GM21367 (cell line): Measurements from ENCODE around the gene TBCE.

Experiments used
- ATAC-seq: cut with Tn5 transposase; IDR thresholded peaks from one replicate; pipeline ENCODE4 v1.9.1; 2021; ENCODE audit not compliant: unreplicated experiment

The TBCE gene

GRCh38 chr1:235409042-235409820, 42.0 kb downstream of the TBCE start:
- ATAC-seq = no peak

GRCh38 chr1:235410467-235410866, 43.2 kb downstream of the TBCE start:
- ATAC-seq = no peak

GRCh38 chr1:235411489-235412486, 44.6 kb downstream of the TBCE start:
- no peak for ATAC-seq

DNA sequence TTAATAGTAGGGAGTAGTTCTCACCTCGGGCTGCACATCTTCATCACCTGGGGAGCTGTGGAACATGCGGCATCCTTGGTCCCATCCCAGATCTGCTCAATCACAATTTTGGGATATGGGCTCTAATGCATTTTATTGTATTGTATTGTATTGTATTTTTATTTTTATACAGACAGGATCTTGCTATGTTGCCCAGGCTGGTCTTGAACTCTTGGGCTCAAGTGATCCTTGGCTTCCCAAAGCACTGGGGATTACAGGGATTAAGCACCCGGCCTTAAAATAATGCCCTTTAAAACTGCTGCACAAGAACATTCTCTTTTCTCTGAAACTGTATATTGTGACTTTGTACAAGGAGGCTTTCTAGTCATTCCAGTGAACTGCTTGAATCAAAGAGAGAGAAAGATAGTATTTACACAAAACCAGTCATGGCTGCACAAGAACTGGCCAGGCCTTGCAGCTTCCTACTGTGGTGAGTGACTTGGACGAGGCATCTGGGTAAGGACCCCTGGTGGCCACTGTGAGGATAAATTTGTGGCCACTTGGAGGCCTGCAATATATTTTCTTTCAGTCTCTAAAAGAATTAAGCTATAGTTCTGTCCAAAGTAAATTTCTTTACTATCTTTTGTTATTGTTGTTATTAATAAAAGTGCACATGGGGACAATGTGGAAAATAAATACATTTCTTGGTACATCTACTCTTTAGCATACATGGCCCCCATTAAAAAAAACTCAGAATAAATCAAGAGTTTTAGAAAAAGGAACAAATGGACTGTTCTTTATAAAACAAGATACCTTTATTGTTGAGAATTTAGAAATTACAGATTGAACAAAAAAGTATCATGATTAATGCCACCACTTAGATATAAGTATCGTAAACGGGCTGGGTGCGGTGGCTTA, 48.0 kb downstream of the TBCE start:
- ATAC-seq = peak; percentile 60

DNA sequence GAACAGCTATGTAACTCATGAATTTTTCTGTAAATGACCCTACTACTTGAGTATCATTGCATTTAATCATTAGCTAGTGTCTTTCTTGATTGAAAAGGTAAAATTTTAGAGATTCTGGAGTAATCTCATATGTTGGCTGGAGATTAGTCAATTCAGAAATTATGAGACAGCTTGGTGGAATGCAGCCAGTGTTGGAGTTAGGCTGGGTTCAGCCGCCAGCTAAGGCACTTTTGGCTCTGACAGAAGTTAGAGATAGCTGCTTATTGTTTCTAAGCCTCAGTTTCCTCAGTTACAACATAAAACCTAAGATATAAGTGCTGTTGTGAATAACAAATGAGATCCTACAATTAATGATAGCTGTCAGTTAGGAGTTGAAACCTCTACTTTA, 49.4 kb downstream of the TBCE start:
- ATAC-seq = no peak

- ATAC-seq = no peak
Measured at GRCh38 chr1:235417086-235417697, 50.0 kb downstream of the TBCE start.

DNA sequence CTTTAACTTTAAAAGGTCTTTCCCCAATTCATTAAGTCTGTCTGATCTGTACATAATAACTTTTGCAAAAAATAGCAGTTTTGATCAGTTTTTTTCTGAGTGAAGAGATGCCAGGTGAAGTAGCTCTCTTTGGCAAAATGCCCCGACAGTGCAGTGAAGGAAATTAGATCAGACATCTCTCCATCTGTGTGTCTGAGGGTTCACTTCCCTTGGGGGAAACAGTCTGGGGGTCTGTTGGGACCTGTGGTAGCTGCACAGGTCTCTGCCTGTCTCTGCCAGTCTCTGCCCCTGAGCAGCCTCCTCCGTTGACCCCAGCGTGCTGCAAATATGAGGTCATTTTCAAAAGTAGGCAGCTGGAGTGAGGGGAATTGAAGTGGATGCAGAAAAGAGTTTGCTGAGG, 54.5 kb downstream of the TBCE start:
- no peak for ATAC-seq

DNA sequence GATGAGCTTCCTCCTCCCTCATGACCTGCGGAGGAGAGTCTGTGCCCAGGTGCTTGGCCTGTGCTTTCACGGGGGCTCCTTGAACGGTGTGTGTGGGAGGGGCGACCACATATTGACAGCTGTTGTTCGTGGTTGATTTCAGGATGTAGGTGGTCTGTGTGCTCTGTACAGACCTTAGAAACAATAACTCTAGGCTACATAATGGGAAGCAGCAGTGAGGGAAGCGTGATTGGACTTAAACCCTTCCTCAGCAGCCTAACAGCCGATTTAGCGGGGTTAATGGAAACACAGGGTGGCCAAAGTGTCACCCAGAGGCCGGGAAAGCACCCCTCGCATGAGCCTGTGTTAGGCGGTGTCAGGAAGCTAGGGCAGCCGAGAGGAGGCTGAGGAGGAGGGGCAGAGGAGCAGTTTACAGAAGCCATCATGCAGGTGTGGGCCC, 56.0 kb downstream of the TBCE start:
- no peak for ATAC-seq

GRCh38 chr1:235424092-235424491, 56.9 kb downstream of the TBCE start:
- ATAC-seq = no peak

DNA sequence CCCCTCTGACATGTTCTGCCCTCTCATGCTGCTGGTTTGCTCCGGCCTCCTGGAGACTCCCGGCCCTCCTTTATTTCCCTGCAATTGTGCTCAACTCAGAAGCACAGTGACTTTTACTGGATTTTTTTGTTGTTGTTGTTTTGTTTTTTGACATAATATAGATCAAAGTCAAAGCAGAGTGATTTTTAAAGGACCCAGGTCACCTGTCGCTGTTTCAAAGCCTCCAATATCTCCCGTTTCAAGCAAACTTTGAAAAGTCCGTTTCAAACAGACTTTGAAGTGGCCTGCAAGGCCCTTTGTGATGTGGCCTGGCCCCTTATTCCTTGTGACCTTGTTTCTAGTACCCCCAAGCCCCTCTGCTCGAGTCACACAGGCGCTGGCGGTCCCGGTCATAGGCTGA, 58.1 kb downstream of the TBCE start:
- ATAC-seq = no peak

- no peak for ATAC-seq
Measured at GRCh38 chr1:235426143-235426542, 58.9 kb downstream of the TBCE start.

GRCh38 chr1:235426680-235427079, 59.5 kb downstream of the TBCE start:
- no peak for ATAC-seq

GRCh38 chr1:235427447-235427846, 60.2 kb downstream of the TBCE start:
- no peak for ATAC-seq

- no peak for ATAC-seq
Measured at GRCh38 chr1:235429143-235429542, 61.9 kb downstream of the TBCE start.

- ATAC-seq = no peak
Measured at GRCh38 chr1:235430991-235431390, 63.8 kb downstream of the TBCE start.

- ATAC-seq = no peak
Measured at GRCh38 chr1:235434001-235434400, 66.8 kb downstream of the TBCE start.

DNA sequence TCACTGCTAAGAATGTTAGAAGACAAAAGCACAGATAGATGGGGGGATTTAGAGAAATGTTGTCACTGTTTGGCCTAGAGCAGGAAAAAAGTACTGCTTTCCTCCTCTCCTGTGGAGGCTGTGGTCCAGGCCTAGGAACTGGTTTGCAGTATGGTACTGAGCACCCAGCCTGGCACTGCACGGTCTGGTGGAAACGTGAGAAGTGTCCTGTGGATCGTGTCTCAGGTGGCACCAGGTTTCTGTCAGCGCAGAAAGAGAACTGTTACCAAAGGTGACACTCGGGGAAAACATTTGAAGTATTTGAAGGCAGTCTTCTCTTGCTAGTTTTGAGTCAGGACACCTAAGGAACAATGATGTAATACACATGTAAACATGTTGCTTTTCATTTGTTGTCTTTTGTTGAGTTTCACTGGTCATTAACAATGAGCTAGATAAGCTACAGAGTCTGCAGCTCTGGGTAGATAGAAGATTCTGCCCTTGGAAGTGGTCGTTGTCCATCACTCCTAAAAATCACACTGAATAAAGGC, 74.0 kb downstream of the TBCE start:
- ATAC-seq = no peak

DNA sequence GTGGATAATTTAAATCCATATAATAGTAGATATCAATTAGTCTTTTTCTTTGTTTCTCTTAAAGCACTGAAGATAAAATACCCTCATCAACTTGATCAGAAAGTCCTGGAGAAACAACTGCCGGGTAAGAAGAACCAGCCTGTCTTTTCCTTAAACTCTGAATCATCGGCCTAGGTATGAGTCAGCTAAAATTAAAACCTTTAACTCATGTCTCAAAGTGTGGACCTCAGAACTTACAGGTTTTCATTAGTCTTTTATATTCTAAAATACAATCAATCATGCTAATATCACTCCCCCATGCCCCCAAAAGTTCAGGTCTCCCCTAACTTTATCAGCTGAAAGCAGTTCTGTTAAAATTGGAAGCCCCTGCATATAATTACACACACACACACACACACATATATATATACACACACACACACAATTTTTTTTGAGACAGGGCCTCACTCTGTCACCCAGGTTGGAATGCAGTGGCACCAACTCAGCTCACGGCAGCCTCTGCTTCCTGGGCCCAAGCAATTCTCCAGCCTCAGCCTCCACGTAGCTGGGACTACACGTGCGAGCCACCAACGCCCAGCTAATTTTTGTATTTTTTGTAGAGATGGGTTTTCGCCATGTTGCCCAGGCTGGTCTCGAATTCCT, 75.7 kb downstream of the TBCE start:
- no peak for ATAC-seq

DNA sequence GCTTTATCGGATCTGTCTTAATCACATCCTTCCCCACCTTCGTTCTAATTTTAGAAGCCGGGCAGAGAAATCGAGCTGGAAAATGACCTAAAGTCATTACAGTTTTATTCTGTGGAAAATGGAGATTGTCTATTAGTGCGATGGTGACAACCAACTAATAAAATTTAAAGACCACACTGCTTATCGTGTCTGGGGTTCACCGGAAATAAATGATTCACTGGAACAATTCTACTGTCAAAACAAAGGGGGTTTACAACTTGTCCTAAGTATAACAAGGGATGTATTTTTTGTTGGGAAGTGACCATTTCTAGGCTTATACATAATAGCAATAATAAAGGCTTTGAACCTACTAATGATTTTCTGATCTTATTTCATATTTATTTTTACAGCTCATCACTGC, 81.4 kb downstream of the TBCE start:
- no peak for ATAC-seq

- ATAC-seq = no peak
Measured at GRCh38 chr1:235450433-235450832, 83.2 kb downstream of the TBCE start.
